ENCODE results near the gene DSTYK.

Gene DSTYK

GRCh38 chr1:205108464-205108863 lies 103.0 kb downstream of the DSTYK start:
- TF ChIP-seq, protein P1, sequence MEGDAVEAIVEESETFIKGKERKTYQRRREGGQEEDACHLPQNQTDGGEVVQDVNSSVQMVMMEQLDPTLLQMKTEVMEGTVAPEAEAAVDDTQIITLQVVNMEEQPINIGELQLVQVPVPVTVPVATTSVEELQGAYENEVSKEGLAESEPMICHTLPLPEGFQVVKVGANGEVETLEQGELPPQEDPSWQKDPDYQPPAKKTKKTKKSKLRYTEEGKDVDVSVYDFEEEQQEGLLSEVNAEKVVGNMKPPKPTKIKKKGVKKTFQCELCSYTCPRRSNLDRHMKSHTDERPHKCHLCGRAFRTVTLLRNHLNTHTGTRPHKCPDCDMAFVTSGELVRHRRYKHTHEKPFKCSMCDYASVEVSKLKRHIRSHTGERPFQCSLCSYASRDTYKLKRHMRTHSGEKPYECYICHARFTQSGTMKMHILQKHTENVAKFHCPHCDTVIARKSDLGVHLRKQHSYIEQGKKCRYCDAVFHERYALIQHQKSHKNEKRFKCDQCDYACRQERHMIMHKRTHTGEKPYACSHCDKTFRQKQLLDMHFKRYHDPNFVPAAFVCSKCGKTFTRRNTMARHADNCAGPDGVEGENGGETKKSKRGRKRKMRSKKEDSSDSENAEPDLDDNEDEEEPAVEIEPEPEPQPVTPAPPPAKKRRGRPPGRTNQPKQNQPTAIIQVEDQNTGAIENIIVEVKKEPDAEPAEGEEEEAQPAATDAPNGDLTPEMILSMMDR (IDR thresholded peaks at IDR 0.05; ENCODE audit: control extremely low read depth, extremely low read depth, low read depth, missing control alignments) = no peak
- no peak for DNase-seq (ENCODE audit: extremely low spot score)
- POLR2A ChIA-PET = no interaction called here
- CTCF ChIA-PET = interaction anchor here (1.2 to 3.1 kb wide), 4 partner anchors 10 to 47 kb away, joined by 3 to 19 read pairs (median 9); no protein-coding TSS in a partner anchor

- no peak for DNase-seq (ENCODE audit: extremely low spot score)
- ChIA-PET CTCF (interaction anchor here (1.1 kb wide), 1 partner anchor 118 kb away, joined by 3 read pairs; no protein-coding TSS in a partner anchor), POLR2A (no interaction called here)
- TF ChIP-seq, protein P1 (IDR thresholded peaks at IDR 0.05; ENCODE audit: control extremely low read depth, extremely low read depth, low read depth, missing control alignments) = no peak
Observed at GRCh38 chr1:205107327-205107726, 104.2 kb downstream of the DSTYK start.

- no peak for DNase-seq (ENCODE audit: extremely low spot score)
- TF ChIP-seq, protein P1 (IDR thresholded peaks at IDR 0.05; ENCODE audit: control extremely low read depth, extremely low read depth, low read depth, missing control alignments) = no peak
- POLR2A ChIA-PET = no interaction called here
- CTCF ChIA-PET = no interaction called here
Observed at GRCh38 chr1:205102404-205102803, 109.1 kb downstream of the DSTYK start.

DNA sequence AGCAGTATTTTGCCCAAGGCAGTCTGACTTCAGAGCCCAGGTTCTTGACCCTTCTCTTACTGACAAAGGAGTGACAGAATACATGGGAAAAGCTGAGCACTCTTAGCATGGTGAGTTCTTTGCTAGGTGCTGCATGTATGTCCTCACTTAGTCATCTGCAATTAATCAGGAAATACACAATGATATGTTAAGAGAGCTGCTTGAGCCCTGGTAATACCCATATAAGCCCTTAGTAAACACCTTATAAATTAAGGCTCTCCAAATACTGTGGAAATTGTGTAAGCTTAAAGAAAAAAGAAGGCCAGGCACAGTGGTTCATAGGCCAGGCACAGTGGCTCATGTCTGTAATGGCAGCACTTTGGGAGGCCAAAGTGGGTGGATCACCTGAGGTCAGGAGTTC lies 113.3 kb downstream of the DSTYK start:
- no peak for DNase-seq (ENCODE audit: extremely low spot score)
- TF ChIP-seq, protein P1 (IDR thresholded peaks at IDR 0.05; ENCODE audit: control extremely low read depth, extremely low read depth, low read depth, missing control alignments) = no peak
- ChIA-PET CTCF (interaction anchor here (1.0 to 1.9 kb wide), 3 partner anchors 9 to 23 kb away, joined by 4 read pairs; no protein-coding TSS in a partner anchor), POLR2A (no interaction called here)

GRCh38 chr1:205095422-205095821 lies 116.1 kb downstream of the DSTYK start:
- no peak for DNase-seq (ENCODE audit: extremely low spot score)
- CTCF ChIA-PET = interaction anchor here (1.3 kb wide), 1 partner anchor 178 kb away, joined by 3 read pairs; no protein-coding TSS in a partner anchor
- POLR2A ChIA-PET = no interaction called here
- TF ChIP-seq, protein P1 (IDR thresholded peaks at IDR 0.05; ENCODE audit: control extremely low read depth, extremely low read depth, low read depth, missing control alignments) = no peak

All from GM10248 (cell line).